COR-L47 (cell line): ENCODE results near the gene NCKAP5.
"Not testable (repeated sequence)": the region's sequence is repeated elsewhere in the genome, so short reads cannot be mapped to it uniquely, and the experiment has no call there.

Source experiments
- DNase-seq: peaks from one replicate; lab custom pipeline; 2025; lab: John Stamatoyannopoulos, UW

Gene NCKAP5

GRCh38 chr2:133497270-133497893 lies 70.9 kb downstream of the NCKAP5 start:
- no peak for DNase-seq

GRCh38 chr2:133496501-133497269 lies 71.6 kb downstream of the NCKAP5 start:
- DNase-seq = no peak

- DNase-seq = no peak
These were observed 73.0 kb downstream of the NCKAP5 start for GRCh38 chr2:133495226-133495625.

- DNase-seq = no peak
These were observed 75.4 kb downstream of the NCKAP5 start for GRCh38 chr2:133492719-133493380.

GRCh38 chr2:133490411-133490980 lies 77.8 kb downstream of the NCKAP5 start:
- no peak for DNase-seq

- DNase-seq = no peak
These were observed 78.4 kb downstream of the NCKAP5 start for GRCh38 chr2:133489641-133490410.

- no peak for DNase-seq
These were observed 79.1 kb downstream of the NCKAP5 start for GRCh38 chr2:133489146-133489545.

- DNase-seq = no peak
These were observed 81.5 kb downstream of the NCKAP5 start for GRCh38 chr2:133486771-133487191.

- DNase-seq = no peak
These were observed 82.4 kb downstream of the NCKAP5 start for GRCh38 chr2:133485868-133486267.

GRCh38 chr2:133484784-133485183 lies 83.5 kb downstream of the NCKAP5 start:
- no peak for DNase-seq

GRCh38 chr2:133484106-133484505 lies 84.2 kb downstream of the NCKAP5 start:
- no peak for DNase-seq

- no peak for DNase-seq
These were observed 85.1 kb downstream of the NCKAP5 start for GRCh38 chr2:133483181-133483580.

GRCh38 chr2:133480707-133481429 lies 87.4 kb downstream of the NCKAP5 start:
- no peak for DNase-seq

GRCh38 chr2:133477616-133477990 lies 90.7 kb downstream of the NCKAP5 start:
- DNase-seq = no peak

GRCh38 chr2:133476931-133477615 lies 91.2 kb downstream of the NCKAP5 start:
- no peak for DNase-seq

GRCh38 chr2:133476286-133476685 lies 92.0 kb downstream of the NCKAP5 start:
- DNase-seq = no peak

GRCh38 chr2:133475610-133476009 lies 92.7 kb downstream of the NCKAP5 start:
- no peak for DNase-seq

- DNase-seq = not testable (repeated sequence)
These were observed 97.8 kb downstream of the NCKAP5 start for GRCh38 chr2:133470446-133470845.

- no peak for DNase-seq
These were observed 105.5 kb downstream of the NCKAP5 start for GRCh38 chr2:133462811-133463210.

GRCh38 chr2:133461484-133461883 lies 106.8 kb downstream of the NCKAP5 start:
- no peak for DNase-seq

- no peak for DNase-seq
These were observed 108.7 kb downstream of the NCKAP5 start for GRCh38 chr2:133459590-133459989.
